Fibroblast of the aortic adventitia (primary cell): Measurements from ENCODE around the gene LCMT2. TPM values are rescaled to one million over a fixed set of nuclear protein-coding genes. Genes with fewer than 3 reads are reported as not detected.
A peak's percentile ranks its signal among the peaks of the same experiment; 100 is the strongest.

ENCODE experiments used
- DNase-seq: peaks from one replicate; pipeline ENCODE4 v3.0.0-alpha.2; 2010; ENCODE audit warnings: low read depth
- H3K4me3 ChIP-seq: 2 replicates; pipeline ENCODE4 v1.5.1; 2011; ENCODE audit warnings: low read depth, mild to moderate bottlenecking, control low read depth, low read length, moderate library complexity
- CTCF ChIP-seq: IDR thresholded peaks from 2 replicates; pipeline ENCODE4 v1.5.1; 2011; ENCODE audit warnings: mild to moderate bottlenecking, low read length, control low read depth, inconsistent platforms; ENCODE audit not compliant: insufficient read depth
- total RNA-seq: library from RNA; depleted of rRNA; stranded (reverse); fragments of >200 nt; gene quantifications from 2 replicates; pipeline ENCODE4 v1.2.3, GENCODE V29; 2012; ENCODE audit warnings: low replicate concordance

Gene LCMT2
- total RNA-seq, 1 donor: 10.2 TPM

DNA sequence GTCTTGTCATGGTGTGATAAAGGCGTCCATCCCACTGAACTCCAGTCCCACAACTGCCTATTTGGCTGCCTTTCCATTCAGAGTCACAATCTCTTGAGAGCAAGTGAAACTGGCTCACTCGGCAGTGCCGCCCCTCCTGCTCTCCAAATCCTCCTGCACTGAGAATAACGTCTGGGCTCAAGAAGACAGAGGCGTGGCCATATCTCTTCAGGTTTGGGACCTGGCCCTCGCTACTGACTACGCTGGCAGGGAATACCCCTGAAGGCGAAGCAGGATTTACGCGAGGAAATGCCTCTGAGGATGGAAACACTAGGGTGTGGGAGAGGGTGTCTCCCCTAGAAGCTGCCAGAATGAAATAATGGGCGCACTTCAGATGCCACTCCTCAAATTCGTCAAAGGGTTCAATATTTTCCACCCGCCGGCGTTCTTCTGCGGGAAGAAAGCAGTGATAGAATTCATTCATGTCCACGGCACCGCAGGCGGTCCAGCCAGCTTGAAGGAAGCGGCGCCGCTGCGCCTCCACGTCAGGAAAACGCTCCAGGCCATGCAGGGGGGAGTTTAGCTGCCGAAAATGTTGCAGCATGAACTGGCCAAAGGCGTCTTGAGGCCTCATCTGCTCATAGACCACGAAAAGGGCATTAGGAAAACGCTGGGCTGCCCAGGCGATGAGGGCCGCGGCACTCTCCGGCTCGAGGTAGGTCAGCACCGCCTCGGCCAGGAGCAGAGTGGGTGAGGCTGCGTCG, 985 bp downstream of the LCMT2 start:
- peak; percentile 42 for DNase-seq
- peak overlapping the region; percentile 88 for H3K4me3 ChIP-seq
- TF ChIP-seq CTCF: no peak

DNA sequence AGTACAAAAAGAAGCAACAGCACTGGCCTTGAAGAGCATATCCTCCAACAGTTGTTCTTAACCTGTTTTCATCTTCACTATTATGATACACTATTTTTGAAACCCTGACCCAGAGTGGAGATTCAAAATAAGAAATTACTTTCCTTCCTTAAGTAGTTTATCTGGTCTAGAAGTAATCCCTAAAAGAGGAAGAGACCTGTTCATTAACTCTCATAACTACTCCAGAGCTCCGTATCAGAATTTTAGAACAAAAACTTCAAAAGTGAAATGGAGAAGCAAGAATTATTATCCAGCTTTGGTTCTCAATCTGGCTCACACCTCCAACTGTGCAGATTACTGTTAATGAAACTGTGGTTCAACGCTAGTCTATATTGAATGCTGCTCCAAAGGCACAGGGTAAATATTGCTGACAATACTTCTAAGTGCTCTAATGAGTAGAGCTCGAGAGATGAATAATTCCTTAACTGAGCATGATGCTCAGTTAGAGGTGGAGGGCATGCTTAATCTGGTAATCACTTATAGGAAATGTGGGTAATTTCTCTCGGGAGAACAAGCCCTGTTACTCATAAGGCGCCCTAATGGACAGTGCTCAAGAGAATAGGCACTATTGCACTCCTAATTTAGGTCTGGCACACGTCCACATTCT, 5.2 kb downstream of the LCMT2 start:
- no peak for TF ChIP-seq CTCF
- DNase-seq: no peak
- no peak overlapping the region for H3K4me3 ChIP-seq

DNA sequence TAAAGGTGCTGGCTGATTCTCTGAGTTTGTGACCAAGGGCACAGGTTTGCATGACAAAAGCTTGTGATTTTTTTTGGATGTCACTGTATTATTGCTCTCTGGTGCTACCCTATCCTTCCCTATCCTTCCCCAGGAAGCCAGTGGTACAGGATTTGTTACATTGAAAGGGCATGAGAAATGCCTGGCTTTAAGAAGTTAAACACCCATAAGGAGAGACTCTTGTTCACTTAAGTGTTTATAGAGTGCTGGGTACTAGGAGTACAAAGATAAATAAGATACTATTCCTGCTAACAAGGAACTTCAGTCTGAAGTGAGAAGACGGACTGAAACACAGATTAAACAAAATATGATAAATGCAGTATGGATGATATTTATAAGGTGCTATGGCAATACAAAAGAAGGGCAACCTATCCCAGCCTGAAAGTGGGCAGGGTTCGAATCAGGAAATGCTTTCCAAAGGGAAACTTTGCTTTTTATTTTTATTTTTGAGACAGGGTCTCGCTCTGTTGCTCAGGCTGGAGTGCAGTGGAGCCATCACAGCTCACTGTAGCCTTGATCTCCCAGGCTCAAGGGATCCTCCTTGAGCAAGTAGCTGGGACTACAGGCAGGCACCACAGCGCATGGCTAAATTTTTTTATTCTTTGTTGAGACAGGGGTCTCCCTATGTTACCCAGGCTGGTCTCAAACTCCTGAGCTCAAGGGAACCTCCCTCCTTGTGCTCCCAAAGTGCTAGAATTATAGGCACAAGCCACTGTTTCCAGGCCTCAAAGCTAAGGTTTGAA, 11.2 kb downstream of the LCMT2 start:
- no peak overlapping the region for H3K4me3 ChIP-seq
- no peak for TF ChIP-seq CTCF
- no peak for DNase-seq

GRCh38 chr15:43317566-43318184, 12.7 kb downstream of the LCMT2 start:
- no peak for TF ChIP-seq CTCF
- H3K4me3 ChIP-seq: no peak overlapping the region
- no peak for DNase-seq

DNA sequence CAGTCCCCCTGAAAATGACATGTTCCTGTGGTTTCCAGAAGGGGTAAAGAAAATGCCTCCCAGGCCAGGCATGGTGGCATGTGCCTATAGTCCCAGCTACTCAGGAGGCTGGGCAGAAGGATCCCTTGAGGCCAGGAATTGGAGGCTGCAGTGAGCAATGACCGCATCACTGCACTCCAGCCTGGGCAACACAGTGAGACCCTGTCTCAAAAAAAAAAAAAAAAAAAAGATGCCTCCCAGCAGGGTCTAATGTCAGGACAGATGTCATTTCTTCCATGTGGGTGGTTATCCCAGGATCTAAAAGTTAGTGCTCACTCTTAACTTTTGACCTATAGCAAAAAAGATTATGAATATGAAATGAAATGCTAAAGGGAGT, 13.4 kb downstream of the LCMT2 start:
- TF ChIP-seq CTCF: no peak
- no peak for DNase-seq

GRCh38 chr15:43316016-43316970, 14.1 kb downstream of the LCMT2 start:
- no peak for TF ChIP-seq CTCF
- peak; percentile 44 for DNase-seq
- no peak overlapping the region for H3K4me3 ChIP-seq

More for the DNA sequence above, 13.4 kb downstream of the LCMT2 start:
- no peak overlapping the region for H3K4me3 ChIP-seq
